ENCODE measurements around the gene VTI1A. TPM values are rescaled to one million over a fixed set of nuclear protein-coding genes. Genes with fewer than 3 reads are reported as not detected.
"Not testable (repeated sequence)": the region's sequence is repeated elsewhere in the genome, so short reads cannot be mapped to it uniquely, and the experiment has no call there.

The VTI1A gene
- total RNA-seq, 1 donor from 2014 or later = 30.1 TPM

DNA sequence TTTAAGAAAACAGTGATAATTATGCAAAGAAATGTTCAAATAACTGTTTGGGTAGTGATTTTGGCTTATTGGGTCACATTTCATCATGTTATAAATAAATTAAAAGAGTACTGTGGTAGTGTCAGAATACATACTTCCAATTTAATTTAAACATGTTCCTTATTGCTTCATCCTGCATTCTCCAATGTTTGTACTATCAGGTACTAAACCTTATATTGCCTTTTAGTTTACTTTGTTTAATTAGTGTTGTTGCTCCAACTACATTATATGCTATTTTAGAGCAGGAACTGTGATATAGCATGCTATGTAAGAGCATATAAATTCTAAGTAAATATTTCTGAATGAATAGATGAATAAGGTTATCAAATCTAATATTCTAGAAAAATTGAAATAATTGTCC lies 40.9 kb downstream of the VTI1A start:
- TF ChIP-seq, protein P1, sequence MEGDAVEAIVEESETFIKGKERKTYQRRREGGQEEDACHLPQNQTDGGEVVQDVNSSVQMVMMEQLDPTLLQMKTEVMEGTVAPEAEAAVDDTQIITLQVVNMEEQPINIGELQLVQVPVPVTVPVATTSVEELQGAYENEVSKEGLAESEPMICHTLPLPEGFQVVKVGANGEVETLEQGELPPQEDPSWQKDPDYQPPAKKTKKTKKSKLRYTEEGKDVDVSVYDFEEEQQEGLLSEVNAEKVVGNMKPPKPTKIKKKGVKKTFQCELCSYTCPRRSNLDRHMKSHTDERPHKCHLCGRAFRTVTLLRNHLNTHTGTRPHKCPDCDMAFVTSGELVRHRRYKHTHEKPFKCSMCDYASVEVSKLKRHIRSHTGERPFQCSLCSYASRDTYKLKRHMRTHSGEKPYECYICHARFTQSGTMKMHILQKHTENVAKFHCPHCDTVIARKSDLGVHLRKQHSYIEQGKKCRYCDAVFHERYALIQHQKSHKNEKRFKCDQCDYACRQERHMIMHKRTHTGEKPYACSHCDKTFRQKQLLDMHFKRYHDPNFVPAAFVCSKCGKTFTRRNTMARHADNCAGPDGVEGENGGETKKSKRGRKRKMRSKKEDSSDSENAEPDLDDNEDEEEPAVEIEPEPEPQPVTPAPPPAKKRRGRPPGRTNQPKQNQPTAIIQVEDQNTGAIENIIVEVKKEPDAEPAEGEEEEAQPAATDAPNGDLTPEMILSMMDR (conservative IDR thresholded peaks at IDR 0.05; ENCODE audit: low read depth, low read length) = no peak
- no peak for DNase-seq (ENCODE audit: low read depth)
- no peak overlapping the region for H3K4me3 ChIP-seq (ENCODE audit: low read depth, low read length)

DNA sequence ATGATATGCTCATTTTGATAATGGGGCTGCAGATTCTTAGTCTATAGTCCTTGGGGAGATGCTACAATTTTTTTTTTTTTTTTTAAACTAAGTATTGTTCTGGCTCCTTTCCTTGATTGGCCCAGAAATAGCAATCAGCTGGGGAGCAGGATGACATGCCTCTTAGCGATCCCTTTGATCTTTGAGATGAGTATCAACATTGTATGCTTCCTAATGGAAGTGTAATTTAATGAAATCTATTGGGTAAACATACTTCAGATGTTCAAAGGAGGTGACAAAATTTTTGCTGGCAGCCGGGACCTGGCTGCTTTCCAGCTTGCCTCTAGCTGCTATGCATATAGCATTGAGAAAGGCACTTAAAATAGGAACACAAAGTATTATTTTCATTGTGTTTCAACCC lies 43.5 kb downstream of the VTI1A start:
- DNase-seq (ENCODE audit: low read depth) = no peak

DNA sequence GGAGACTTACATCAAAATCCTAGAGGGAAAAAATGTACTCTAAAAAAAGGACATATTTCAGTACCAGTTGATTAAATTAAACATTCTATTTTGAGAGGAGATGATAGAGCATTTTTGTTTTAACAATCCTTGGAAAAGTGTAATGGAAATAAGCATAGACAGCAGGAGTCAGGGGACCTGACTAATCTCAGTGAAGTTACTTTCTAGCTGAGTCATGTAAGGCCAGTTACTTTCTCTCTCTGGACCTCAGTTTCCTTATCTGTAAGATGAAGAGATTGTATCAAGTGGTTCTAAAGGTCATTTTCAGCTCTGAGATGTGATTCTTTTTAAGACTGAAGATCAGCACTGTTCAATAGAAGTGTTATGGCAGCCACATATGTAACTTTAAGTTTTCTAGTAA lies 44.1 kb downstream of the VTI1A start:
- TF ChIP-seq, protein P1 (conservative IDR thresholded peaks at IDR 0.05; ENCODE audit: low read depth, low read length) = no peak
- DNase-seq (ENCODE audit: low read depth) = no peak
- H3K4me3 ChIP-seq (ENCODE audit: low read depth, low read length) = no peak overlapping the region

More for the DNA sequence above, 43.5 kb downstream of the VTI1A start:
- TF ChIP-seq, protein P1 (conservative IDR thresholded peaks at IDR 0.05; ENCODE audit: low read depth, low read length) = no peak
- no peak overlapping the region for H3K4me3 ChIP-seq (ENCODE audit: low read depth, low read length)

- TF ChIP-seq, protein P1 (conservative IDR thresholded peaks at IDR 0.05; ENCODE audit: low read depth, low read length) = no peak
- no peak overlapping the region for H3K4me3 ChIP-seq (ENCODE audit: low read depth, low read length)
- DNase-seq (ENCODE audit: low read depth) = no peak
Measured at GRCh38 chr10:112492736-112493135, 45.7 kb downstream of the VTI1A start.

- TF ChIP-seq, protein P1 (conservative IDR thresholded peaks at IDR 0.05; ENCODE audit: low read depth, low read length) = no peak
- no peak overlapping the region for H3K4me3 ChIP-seq (ENCODE audit: low read depth, low read length)
- DNase-seq (ENCODE audit: low read depth) = no peak
Measured at GRCh38 chr10:112497347-112497950, 50.4 kb downstream of the VTI1A start.

DNA sequence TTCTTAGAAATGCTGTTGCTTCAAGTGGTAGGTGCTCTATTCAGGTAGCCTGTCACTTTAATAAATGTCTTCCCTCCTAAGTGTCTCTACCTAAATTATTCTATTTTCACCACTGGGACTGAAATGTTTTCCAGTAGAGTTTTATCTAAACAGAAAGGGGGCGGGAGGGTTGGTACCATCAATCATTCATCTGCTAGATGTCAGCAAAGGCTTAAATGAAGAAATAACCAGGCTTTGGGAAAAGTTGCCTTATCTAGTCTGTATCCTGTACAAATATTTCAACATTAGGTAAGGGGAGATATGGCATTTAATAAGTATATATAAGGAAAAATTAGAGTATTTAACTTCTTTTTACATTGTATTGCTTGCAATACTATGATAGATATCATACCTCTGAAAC lies 51.8 kb downstream of the VTI1A start:
- TF ChIP-seq, protein P1 (conservative IDR thresholded peaks at IDR 0.05; ENCODE audit: low read depth, low read length) = no peak
- no peak overlapping the region for H3K4me3 ChIP-seq (ENCODE audit: low read depth, low read length)
- no peak for DNase-seq (ENCODE audit: low read depth)

- DNase-seq (ENCODE audit: low read depth); H3K4me3 ChIP-seq (ENCODE audit: low read depth, low read length): not testable (repeated sequence)
Measured at GRCh38 chr10:112499985-112500384, 53.0 kb downstream of the VTI1A start.

All from epithelial cell of proximal tubule (primary cell).